ENCODE results near the gene BRSK2.

GRCh38 chr11:1437500-1437899 lies 47.8 kb downstream of the BRSK2 start:
- no peak for TF ChIP-seq SIN3A (IDR thresholded peaks at IDR 0.05; ENCODE audit: borderline replicate concordance, low read depth, low read length)
- no peak for TF ChIP-seq REST (IDR thresholded peaks at IDR 0.05; ENCODE audit: low read depth, low read length)
- TF ChIP-seq CTCF (IDR thresholded peaks at IDR 0.05): no peak
- no peak for TF ChIP-seq POLR2AphosphoS5 (IDR thresholded peaks at IDR 0.05; ENCODE audit: low read depth, low read length)
